ENCODE measurements around the gene SEC22B. TPM values are rescaled to one million over a fixed set of nuclear protein-coding genes. Genes with fewer than 3 reads are reported as not detected.
"Not testable (repeated sequence)": the region's sequence is repeated elsewhere in the genome, so short reads cannot be mapped to it uniquely, and the experiment has no call there.

The SEC22B gene
- total RNA-seq, 4 donors from 2014 or later, result 14.6 to 25.1 (median 21.5) TPM

DNA sequence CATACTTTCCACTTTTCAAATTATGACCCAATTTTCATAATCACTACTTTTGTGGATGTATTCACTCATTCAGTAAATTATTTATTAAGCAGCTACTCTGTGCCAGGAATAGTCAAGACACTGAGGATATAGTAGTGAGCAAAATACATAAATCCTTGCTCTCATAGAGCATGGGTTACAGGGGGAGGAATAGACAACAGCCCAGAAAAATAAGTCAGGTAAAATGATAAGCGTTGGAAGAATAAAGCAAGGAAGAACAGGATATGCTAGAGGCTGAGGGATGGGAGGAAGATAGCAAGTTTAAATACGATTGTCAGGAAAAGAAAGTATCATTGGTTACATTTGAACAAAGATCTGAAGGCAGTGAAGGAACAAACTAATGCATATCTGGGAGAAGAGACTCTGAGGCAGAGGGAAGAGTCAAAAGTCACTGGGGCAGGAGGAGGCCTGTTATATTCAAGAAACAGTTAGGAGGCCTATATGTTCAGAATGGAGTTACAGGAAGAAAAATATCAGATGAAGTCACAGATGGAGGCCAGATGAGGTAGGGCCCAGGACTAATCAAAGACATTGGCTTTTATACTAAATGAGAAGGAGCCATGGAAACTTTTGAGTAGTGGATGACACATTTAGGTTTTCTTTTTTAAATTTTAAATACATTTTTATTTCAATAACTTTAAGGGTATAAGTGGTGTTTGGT lies 42.9 kb downstream of the SEC22B start:
- Histone ChIP-seq H3K4me3 (no peak overlapping the region), H3K9me3 (no peaks in the 10 kb centered on the region), H3K27ac (no peak overlapping the region), H3K27me3 (no peaks in the 10 kb centered on the region), H3K4me1 (no peaks in the 10 kb centered on the region), H3K36me3 (no peaks in the 10 kb centered on the region)
- DNase-seq (no peak), ATAC-seq (no peak)
- intact Hi-C loops (cut with DNase I; ENCODE audit: low total_unique reads) (no loop called here), in situ Hi-C loops (cut with MboI; ENCODE audit: low sequenced_read_pairs in 4 of 4) (no loop called here)
- TF ChIP-seq CTCF (IDR thresholded peaks at IDR 0.05 in 4 of 5, conservative IDR thresholded peaks at IDR 0.05 in 1 of 5) (no peak), POLR2A (IDR thresholded peaks at IDR 0.05) (no peak)

GRCh38 chr1:120132406-120132763 lies 43.9 kb downstream of the SEC22B start:
- H3K4me3 ChIP-seq; DNase-seq; H3K4me1 ChIP-seq; H3K9me3 ChIP-seq; ATAC-seq; in situ Hi-C loops (cut with MboI; ENCODE audit: low sequenced_read_pairs in 4 of 4); intact Hi-C loops (cut with DNase I; ENCODE audit: low total_unique reads); H3K36me3 ChIP-seq; H3K27me3 ChIP-seq: not testable (repeated sequence)
- peak overlapping the region in 2 of 4 donors; percentile 3 to 35 for H3K27ac ChIP-seq

DNA sequence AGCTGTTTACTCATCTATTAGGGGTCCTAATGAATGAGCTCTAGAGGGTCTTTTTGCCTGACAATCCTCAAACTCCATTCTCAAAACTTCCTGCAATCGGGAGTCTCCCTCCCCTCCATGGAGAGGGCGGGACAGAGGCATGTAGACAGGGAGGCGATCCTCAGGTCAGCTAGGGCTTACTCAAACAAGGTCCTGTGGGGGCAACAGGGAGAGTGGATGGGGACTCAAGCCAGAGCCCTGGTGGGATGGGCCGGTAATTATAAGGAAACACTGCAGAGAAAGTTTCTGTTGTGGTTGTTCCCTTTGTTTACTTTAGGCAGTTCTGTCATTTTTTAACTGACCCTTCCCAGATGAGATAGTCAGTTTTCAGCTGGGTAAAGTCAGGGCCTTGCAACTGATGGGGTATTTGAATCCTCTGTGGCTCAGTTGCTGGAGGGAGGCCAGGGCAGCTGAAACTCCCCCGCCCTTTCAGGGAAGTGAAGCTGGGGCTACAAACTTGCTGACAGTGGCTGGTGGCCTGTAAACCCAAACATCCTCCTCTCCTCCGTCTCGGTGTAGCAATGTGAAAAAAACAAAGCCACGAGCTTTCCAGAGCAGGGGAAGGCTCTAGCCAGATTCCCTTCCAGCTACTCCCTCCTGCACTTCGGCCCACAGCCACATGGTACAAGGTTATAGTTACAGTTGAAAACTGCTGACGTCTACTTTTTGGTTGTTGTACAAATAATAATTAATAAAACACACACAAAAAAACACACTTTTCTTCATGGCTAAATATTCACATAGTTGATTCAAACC lies 44.5 kb downstream of the SEC22B start:
- H3K4me1 ChIP-seq; H3K27me3 ChIP-seq; H3K4me3 ChIP-seq; H3K9me3 ChIP-seq; H3K36me3 ChIP-seq; in situ Hi-C loops (cut with MboI; ENCODE audit: low sequenced_read_pairs in 4 of 4); intact Hi-C loops (cut with DNase I; ENCODE audit: low total_unique reads): not testable (repeated sequence)
- ATAC-seq (peak; percentile 89 to 90), DNase-seq (peak; percentile 66)
- H3K27ac ChIP-seq, result peak overlapping the region in 1 of 4 donors; percentile 3

DNA sequence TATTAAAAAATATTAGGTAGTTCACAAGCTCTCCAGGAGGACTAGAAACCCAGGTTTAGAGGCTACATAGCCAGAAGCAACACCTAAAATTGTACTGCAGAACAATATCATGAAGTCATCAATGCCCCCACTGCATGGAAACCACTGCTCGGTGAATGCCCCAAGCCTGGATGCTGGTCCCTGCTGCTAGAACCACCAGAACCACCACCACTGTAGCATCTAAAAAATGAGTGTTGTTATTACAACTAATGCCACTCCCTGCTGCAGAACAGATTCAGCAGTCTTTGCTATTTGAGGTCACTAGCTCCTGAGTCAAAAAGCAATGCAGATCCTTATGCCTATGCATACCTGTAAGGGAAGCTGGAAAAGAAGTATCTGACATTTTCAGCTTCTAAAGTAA lies 48.4 kb downstream of the SEC22B start:
- intact Hi-C loops (cut with DNase I; ENCODE audit: low total_unique reads); in situ Hi-C loops (cut with MboI; ENCODE audit: low sequenced_read_pairs in 4 of 4): not testable (repeated sequence)

GRCh38 chr1:120126216-120126615 lies 50.1 kb downstream of the SEC22B start:
- intact Hi-C loops (cut with DNase I; ENCODE audit: low total_unique reads); H3K27me3 ChIP-seq; H3K27ac ChIP-seq; ATAC-seq; H3K9me3 ChIP-seq; H3K4me3 ChIP-seq; DNase-seq; H3K36me3 ChIP-seq; H3K4me1 ChIP-seq; in situ Hi-C loops (cut with MboI; ENCODE audit: low sequenced_read_pairs in 4 of 4): not testable (repeated sequence)

More for the DNA sequence above, 48.4 kb downstream of the SEC22B start:
- DNase-seq, H3K27me3 ChIP-seq, ATAC-seq, H3K27ac ChIP-seq, H3K4me1 ChIP-seq, H3K36me3 ChIP-seq, H3K4me3 ChIP-seq, H3K9me3 ChIP-seq: not testable (repeated sequence)

DNA sequence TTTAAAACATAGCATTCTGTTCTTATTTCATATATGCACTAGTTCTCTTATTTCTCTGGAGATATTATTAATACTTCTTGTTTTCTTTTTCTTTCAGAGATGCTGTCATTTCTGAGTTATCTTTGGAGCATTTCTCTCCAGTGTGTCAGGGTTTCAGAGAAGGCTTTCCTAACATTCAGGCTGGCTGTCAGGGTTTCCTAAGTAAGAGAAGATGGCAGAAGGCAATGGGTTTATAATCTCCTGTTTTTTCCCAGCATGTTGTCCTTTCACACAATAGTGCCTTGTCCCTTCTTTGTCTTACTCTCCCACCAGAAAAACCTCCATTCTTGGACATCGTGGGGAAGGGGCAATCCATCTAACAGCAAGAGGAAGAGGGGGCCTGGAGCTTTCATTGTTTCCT lies 51.7 kb downstream of the SEC22B start:
- H3K4me3 ChIP-seq; H3K9me3 ChIP-seq; H3K4me1 ChIP-seq; DNase-seq; intact Hi-C loops (cut with DNase I; ENCODE audit: low total_unique reads); ATAC-seq; H3K36me3 ChIP-seq; in situ Hi-C loops (cut with MboI; ENCODE audit: low sequenced_read_pairs in 4 of 4); H3K27ac ChIP-seq; H3K27me3 ChIP-seq: not testable (repeated sequence)

GRCh38 chr1:120123813-120124510 lies 52.4 kb downstream of the SEC22B start:
- H3K4me3 ChIP-seq; H3K27me3 ChIP-seq; in situ Hi-C loops (cut with MboI; ENCODE audit: low sequenced_read_pairs in 4 of 4); H3K36me3 ChIP-seq; H3K4me1 ChIP-seq; DNase-seq; ATAC-seq; H3K9me3 ChIP-seq; H3K27ac ChIP-seq; intact Hi-C loops (cut with DNase I; ENCODE audit: low total_unique reads): not testable (repeated sequence)

GRCh38 chr1:120122262-120122893 lies 53.9 kb downstream of the SEC22B start:
- H3K9me3 ChIP-seq; H3K27ac ChIP-seq; in situ Hi-C loops (cut with MboI; ENCODE audit: low sequenced_read_pairs in 4 of 4); DNase-seq; H3K4me3 ChIP-seq; H3K27me3 ChIP-seq; ATAC-seq; H3K4me1 ChIP-seq; H3K36me3 ChIP-seq; intact Hi-C loops (cut with DNase I; ENCODE audit: low total_unique reads): not testable (repeated sequence)

DNA sequence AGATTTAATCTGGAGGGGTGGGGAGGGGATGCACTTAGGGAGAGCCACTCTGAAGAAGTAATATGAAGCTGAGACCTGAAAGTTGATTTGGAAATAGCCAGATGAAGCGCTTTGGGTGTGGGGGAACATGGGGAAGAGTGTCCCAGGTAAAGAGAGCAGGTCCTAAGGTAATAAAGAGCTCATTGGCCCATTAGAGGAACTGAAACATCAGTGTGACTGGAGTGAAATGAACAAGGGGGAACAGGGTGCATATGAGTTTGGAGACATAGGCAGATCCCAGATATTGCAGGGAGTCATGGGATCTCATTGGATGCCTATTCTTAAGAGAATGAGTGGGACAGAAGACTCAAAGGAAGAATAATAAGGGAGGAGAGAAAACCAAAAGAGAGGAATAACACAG lies 54.5 kb downstream of the SEC22B start:
- H3K27me3 ChIP-seq; H3K36me3 ChIP-seq; H3K4me3 ChIP-seq; DNase-seq; intact Hi-C loops (cut with DNase I; ENCODE audit: low total_unique reads); H3K9me3 ChIP-seq; ATAC-seq; H3K4me1 ChIP-seq; in situ Hi-C loops (cut with MboI; ENCODE audit: low sequenced_read_pairs in 4 of 4); H3K27ac ChIP-seq: not testable (repeated sequence)

DNA sequence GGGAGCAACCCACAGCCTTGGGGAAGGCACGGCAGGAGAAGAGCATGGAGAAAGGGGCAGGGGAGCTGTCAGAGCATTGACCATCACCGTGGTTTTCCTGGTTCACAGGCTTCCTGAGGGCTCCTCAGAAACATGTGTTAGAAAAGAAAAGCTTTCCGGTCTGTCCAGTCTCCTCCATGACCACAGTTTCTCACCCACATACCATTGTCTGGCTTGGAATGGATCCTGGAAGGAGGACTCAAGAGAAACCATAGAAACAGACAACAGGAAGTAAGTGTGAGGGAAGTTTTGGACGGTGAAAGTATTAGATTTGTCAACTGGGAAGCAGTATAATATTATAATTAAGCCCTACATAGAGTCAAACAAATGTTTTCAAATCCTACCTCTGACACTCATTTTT lies 55.8 kb downstream of the SEC22B start:
- ATAC-seq; H3K27ac ChIP-seq; H3K27me3 ChIP-seq; H3K4me1 ChIP-seq; H3K9me3 ChIP-seq; DNase-seq; H3K36me3 ChIP-seq; H3K4me3 ChIP-seq; intact Hi-C loops (cut with DNase I; ENCODE audit: low total_unique reads); in situ Hi-C loops (cut with MboI; ENCODE audit: low sequenced_read_pairs in 4 of 4): not testable (repeated sequence)
